ENCODE results near the gene PRCC. TPM values are rescaled to one million over a fixed set of nuclear protein-coding genes. Genes with fewer than 3 reads are reported as not detected.

The PRCC gene
- total and polyA plus RNA-seq, 2 of the 13 experiments (the other 11 are each of a cell fraction or from before 2014, with no cell fraction given), result 24.2 to 40.5 TPM

DNA sequence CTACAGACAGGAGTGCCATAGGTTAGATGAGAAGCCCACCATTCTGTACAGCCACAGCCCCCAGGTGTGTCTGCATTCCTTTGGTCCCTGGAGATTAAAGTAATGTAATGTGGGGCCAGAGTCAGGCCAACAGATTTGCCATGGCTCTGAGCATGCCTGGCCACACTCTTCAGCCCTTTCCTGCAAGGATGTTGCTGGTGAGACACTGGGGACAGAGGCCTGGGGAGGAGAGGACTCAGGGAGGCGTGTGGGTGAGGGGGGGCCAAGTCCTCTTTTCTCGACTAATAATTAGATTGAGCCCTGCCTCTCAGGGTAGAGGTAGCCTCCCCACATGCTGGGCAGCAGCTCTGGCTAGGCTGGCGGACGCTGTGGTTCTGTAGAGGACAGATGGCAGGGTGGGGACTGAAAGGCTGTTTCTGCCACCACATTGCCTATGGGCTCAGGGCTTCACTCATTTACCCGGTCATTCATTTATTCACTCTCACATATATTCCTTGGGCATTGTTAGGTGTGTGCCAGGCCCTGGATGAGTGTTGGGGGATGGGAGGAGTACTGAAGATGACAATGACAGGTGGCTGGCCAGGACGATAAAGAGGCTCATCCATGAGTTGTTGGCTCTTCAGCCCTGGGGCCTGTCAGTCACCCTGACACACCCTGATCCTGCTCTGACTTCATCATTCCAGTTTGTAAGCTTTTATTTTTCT is 7.1 kb upstream of the PRCC start:
- Histone ChIP-seq H3K4me1 (ENCODE audit: insufficient read depth, low read length) (no peaks in the 10 kb centered on the region), H3K4me2 (ENCODE audit: low read depth, low read length) (no peak overlapping the region), H3K27ac (ENCODE audit: extremely low read length, insufficient read depth, low read length) (no peak overlapping the region), H3K9me3 (ENCODE audit: low read length) (no peaks in the 10 kb centered on the region), H3K27me3 (ENCODE audit: control insufficient read depth in 1 of 2, insufficient read depth in 2 of 2, low read length in 2 of 2) (no peaks in the 10 kb centered on the region), H4K20me1 (ENCODE audit: insufficient read depth, low read length) (no peaks in the 10 kb centered on the region), H3K4me3 (replicated peaks in 1 of 3; ENCODE audit: insufficient read depth in 1 of 3, low read depth in 2 of 3, low read length in 3 of 3) (no peak overlapping the region), H3K9ac (ENCODE audit: insufficient read depth, low read depth, low read length) (no peak overlapping the region), H2AFZ (ENCODE audit: low read length) (no peak overlapping the region), H3K79me2 (ENCODE audit: insufficient read depth, low read length) (no peaks in the 10 kb centered on the region), H3K36me3 (replicated peaks in 1 of 2; ENCODE audit: control insufficient read depth in 1 of 2, insufficient read depth in 2 of 2, low read length in 2 of 2) (no peaks in the 10 kb centered on the region)
- ChIA-PET POLR2A (interaction anchor here (1.1 kb wide), 1 partner anchor 9 kb away, joined by 5 read pairs; the partner anchor contains the start of gene HDGF), CTCF (ENCODE audit: low intra/inter-chr PET ratio, low total read pairs) (no interaction called here)
- FAIRE-seq (no peak), ATAC-seq (no peak), DNase-seq (ENCODE audit: low spot score) (no peak)
- no TSS peak for BruUV-seq (replicated peaks)
- intact Hi-C loops (cut with micrococcal nuclease; ENCODE audit: unreplicated experiment) (no loop called here), in situ Hi-C loops (cut with HindIII; ENCODE audit: extremely low pct_ligation_motif_present, low pct_unique_long_range_greater_than_20kb) (no loop called here)
- WGBS (ENCODE audit: low lambda C conversion rate), result 71% methylated on average over 6 of the region's 6 CpGs
- no peak for TF ChIP-seq NR2F1 (CRISPR knock-in tag; IDR thresholded peaks at IDR 0.05)
- no peak for TF ChIP-seq ISL2 (CRISPR knock-in tag; IDR thresholded peaks at IDR 0.05)
- TF ChIP-seq, protein P1, sequence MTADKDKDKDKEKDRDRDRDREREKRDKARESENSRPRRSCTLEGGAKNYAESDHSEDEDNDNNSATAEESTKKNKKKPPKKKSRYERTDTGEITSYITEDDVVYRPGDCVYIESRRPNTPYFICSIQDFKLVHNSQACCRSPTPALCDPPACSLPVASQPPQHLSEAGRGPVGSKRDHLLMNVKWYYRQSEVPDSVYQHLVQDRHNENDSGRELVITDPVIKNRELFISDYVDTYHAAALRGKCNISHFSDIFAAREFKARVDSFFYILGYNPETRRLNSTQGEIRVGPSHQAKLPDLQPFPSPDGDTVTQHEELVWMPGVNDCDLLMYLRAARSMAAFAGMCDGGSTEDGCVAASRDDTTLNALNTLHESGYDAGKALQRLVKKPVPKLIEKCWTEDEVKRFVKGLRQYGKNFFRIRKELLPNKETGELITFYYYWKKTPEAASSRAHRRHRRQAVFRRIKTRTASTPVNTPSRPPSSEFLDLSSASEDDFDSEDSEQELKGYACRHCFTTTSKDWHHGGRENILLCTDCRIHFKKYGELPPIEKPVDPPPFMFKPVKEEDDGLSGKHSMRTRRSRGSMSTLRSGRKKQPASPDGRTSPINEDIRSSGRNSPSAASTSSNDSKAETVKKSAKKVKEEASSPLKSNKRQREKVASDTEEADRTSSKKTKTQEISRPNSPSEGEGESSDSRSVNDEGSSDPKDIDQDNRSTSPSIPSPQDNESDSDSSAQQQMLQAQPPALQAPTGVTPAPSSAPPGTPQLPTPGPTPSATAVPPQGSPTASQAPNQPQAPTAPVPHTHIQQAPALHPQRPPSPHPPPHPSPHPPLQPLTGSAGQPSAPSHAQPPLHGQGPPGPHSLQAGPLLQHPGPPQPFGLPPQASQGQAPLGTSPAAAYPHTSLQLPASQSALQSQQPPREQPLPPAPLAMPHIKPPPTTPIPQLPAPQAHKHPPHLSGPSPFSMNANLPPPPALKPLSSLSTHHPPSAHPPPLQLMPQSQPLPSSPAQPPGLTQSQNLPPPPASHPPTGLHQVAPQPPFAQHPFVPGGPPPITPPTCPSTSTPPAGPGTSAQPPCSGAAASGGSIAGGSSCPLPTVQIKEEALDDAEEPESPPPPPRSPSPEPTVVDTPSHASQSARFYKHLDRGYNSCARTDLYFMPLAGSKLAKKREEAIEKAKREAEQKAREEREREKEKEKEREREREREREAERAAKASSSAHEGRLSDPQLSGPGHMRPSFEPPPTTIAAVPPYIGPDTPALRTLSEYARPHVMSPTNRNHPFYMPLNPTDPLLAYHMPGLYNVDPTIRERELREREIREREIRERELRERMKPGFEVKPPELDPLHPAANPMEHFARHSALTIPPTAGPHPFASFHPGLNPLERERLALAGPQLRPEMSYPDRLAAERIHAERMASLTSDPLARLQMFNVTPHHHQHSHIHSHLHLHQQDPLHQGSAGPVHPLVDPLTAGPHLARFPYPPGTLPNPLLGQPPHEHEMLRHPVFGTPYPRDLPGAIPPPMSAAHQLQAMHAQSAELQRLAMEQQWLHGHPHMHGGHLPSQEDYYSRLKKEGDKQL (CRISPR knock-in tag; IDR thresholded peaks at IDR 0.05; ENCODE audit: low read depth), result no peak
- no peak for TF ChIP-seq ETV5 (CRISPR knock-in tag; IDR thresholded peaks at IDR 0.05; ENCODE audit: borderline replicate concordance)
- no peak for TF ChIP-seq ZNF512B (CRISPR knock-in tag; IDR thresholded peaks at IDR 0.05; ENCODE audit: borderline replicate concordance)
- no peak for TF ChIP-seq MLX (CRISPR knock-in tag; IDR thresholded peaks at IDR 0.05)
- no peak for TF ChIP-seq NAIF1 (CRISPR knock-in tag; IDR thresholded peaks at IDR 0.05; ENCODE audit: borderline replicate concordance)
- TF ChIP-seq ZNF512 (CRISPR knock-in tag; IDR thresholded peaks at IDR 0.05), result no peak
- TF ChIP-seq ARHGAP35 (CRISPR knock-in tag; IDR thresholded peaks at IDR 0.05; ENCODE audit: borderline replicate concordance), result no peak
